ENCODE data around the gene LRRIQ3.
"Not testable (repeated sequence)": the region's sequence is repeated elsewhere in the genome, so short reads cannot be mapped to it uniquely, and the experiment has no call there.

Gene LRRIQ3

GRCh38 chr1:74197657-74198552 is at the start of gene LRRIQ3, which contains the start of gene FPGT:
Gene LRRIQ3 (minus strand): TSS chr1:74198176. CDS start chr1:74183684, 14,492 bp downstream.
Gene FPGT (plus strand): TSS chr1:74198242. CDS start chr1:74198279, 37 bp downstream.
- peak; percentile 94 for DNase-seq (ENCODE audit: low read depth)

GRCh38 chr1:74246315-74246714 is 48.3 kb upstream of the LRRIQ3 start:
- no peak for DNase-seq (ENCODE audit: low read depth)

GRCh38 chr1:74245168-74245772 is 47.3 kb upstream of the LRRIQ3 start:
- no peak for DNase-seq (ENCODE audit: low read depth)

- no peak for DNase-seq (ENCODE audit: low read depth)
Measured at GRCh38 chr1:74237787-74238186, 39.8 kb upstream of the LRRIQ3 start.

GRCh38 chr1:74237035-74237434 is 39.1 kb upstream of the LRRIQ3 start:
- DNase-seq (ENCODE audit: low read depth): no peak

GRCh38 chr1:74236440-74236839 is 38.5 kb upstream of the LRRIQ3 start:
- no peak for DNase-seq (ENCODE audit: low read depth)

GRCh38 chr1:74235153-74235552 is 37.2 kb upstream of the LRRIQ3 start, which contains the start of gene TNNI3K:
Gene TNNI3K (plus strand): TSS chr1:74235387. CDS start chr1:74235452, 65 bp downstream.
- DNase-seq (ENCODE audit: low read depth): no peak

- no peak for DNase-seq (ENCODE audit: low read depth)
Measured at GRCh38 chr1:74223453-74223852, 25.5 kb upstream of the LRRIQ3 start.

- DNase-seq (ENCODE audit: low read depth): no peak
Measured at GRCh38 chr1:74222701-74223100, 24.7 kb upstream of the LRRIQ3 start.

- no peak for DNase-seq (ENCODE audit: low read depth)
Measured at GRCh38 chr1:74215229-74215628, 17.3 kb upstream of the LRRIQ3 start.

GRCh38 chr1:74205266-74205665 is 7.3 kb upstream of the LRRIQ3 start:
- DNase-seq (ENCODE audit: low read depth): peak; percentile 65

GRCh38 chr1:74199504-74199903 is 1.5 kb upstream of the LRRIQ3 start:
- no peak for DNase-seq (ENCODE audit: low read depth)

GRCh38 chr1:74197255-74197654 is 721 bp downstream of the LRRIQ3 start:
- no peak for DNase-seq (ENCODE audit: low read depth)

GRCh38 chr1:74195339-74195738 is 2.6 kb downstream of the LRRIQ3 start:
- no peak for DNase-seq (ENCODE audit: low read depth)

- DNase-seq (ENCODE audit: low read depth): peak; percentile 40
Measured at GRCh38 chr1:74193908-74194307, 4.1 kb downstream of the LRRIQ3 start.

GRCh38 chr1:74180490-74180889 is 17.5 kb downstream of the LRRIQ3 start:
- no peak for DNase-seq (ENCODE audit: low read depth)

GRCh38 chr1:74174423-74174822 is 23.6 kb downstream of the LRRIQ3 start:
- DNase-seq (ENCODE audit: low read depth): not testable (repeated sequence)

GRCh38 chr1:74162333-74162732 is 35.6 kb downstream of the LRRIQ3 start:
- DNase-seq (ENCODE audit: low read depth): no peak

- DNase-seq (ENCODE audit: low read depth): peak; percentile 3
Measured at GRCh38 chr1:74161497-74161896, 36.5 kb downstream of the LRRIQ3 start.

GRCh38 chr1:74160046-74160445 is 37.9 kb downstream of the LRRIQ3 start:
- DNase-seq (ENCODE audit: low read depth): no peak

GRCh38 chr1:74145086-74145485 is 52.9 kb downstream of the LRRIQ3 start:
- DNase-seq (ENCODE audit: low read depth): no peak

GRCh38 chr1:74117370-74117769 is 80.6 kb downstream of the LRRIQ3 start:
- not testable (repeated sequence) for DNase-seq (ENCODE audit: low read depth)

GRCh38 chr1:74113333-74113732 is 84.6 kb downstream of the LRRIQ3 start:
- DNase-seq (ENCODE audit: low read depth): no peak

All from EH (cell line).